Measurements from ENCODE around the gene NOL11.

DNA sequence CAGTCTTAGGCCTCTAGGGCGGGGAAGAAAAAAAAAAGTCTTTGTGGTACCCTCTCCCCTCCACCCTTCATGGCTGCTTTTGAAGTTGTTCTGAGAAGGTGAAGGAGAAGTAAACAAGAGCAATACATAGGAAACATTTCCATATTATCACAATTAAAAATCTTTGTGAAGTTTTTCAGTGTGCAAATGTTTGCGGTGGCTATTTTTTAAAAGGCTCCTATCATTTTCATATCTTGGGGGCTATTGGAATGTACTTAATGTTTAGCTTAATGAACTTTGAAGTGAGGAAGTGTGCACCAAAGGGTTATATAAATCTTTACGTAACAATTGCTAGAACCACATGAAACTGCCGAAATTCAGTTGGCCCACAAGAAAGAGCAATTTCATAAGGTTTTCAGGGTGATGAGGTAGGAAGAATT, 7.6 kb downstream of the NOL11 start:
- TF ChIP-seq ZFP37 (tag by site-specific recombination; IDR thresholded peaks at IDR 0.05) (no peak), ZNF202 (tag by site-specific recombination; IDR thresholded peaks at IDR 0.05; ENCODE audit: borderline replicate concordance) (no peak), PRDM6 (tag by site-specific recombination; IDR thresholded peaks at IDR 0.05) (no peak), CTCF (tag by site-specific recombination; IDR thresholded peaks at IDR 0.05) (no peak), ZNF558 (tag by site-specific recombination; IDR thresholded peaks at IDR 0.05) (no peak), PRDM10 (tag by site-specific recombination; IDR thresholded peaks at IDR 0.05) (no peak)
